Measurements from ENCODE around the gene SOX8.

DNA sequence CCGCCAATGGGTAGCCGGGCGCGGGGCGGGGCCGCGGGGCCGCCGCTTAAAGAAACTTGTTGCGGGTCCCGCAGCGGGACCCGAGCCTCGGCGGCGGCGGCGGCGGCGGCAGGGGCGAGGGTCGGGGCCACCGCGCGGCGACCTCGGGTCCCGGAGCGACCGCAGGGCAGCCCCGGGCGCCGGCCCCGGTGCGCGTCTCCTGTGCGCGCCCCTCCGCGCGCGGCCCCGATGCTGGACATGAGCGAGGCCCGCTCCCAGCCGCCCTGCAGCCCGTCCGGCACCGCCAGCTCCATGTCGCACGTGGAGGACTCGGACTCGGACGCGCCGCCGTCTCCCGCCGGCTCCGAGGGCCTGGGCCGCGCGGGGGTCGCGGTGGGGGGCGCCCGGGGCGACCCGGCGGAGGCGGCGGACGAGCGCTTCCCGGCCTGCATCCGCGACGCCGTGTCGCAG lies at the start of gene SOX8:
- TF ChIP-seq TCF12 (IDR thresholded peaks at IDR 0.05; ENCODE audit: low read depth, low read length) (no peak), ZNF622 (IDR thresholded peaks at IDR 0.05) (no peak), SKIL (IDR thresholded peaks at IDR 0.05; ENCODE audit: low read depth, poor library complexity, severe bottlenecking) (no peak), CHD2 (IDR thresholded peaks at IDR 0.05; ENCODE audit: borderline replicate concordance, low read depth, low read length) (no peak), EZH2 (IDR thresholded peaks at IDR 0.05; ENCODE audit: borderline replicate concordance, control insufficient read depth, low read depth, low read length) (no peak), SMC3 (IDR thresholded peaks at IDR 0.05; ENCODE audit: borderline replicate concordance, low read length) (no peak)

Measured in GM12878 (cell line).